ENCODE data around the gene FZD10.

DNA sequence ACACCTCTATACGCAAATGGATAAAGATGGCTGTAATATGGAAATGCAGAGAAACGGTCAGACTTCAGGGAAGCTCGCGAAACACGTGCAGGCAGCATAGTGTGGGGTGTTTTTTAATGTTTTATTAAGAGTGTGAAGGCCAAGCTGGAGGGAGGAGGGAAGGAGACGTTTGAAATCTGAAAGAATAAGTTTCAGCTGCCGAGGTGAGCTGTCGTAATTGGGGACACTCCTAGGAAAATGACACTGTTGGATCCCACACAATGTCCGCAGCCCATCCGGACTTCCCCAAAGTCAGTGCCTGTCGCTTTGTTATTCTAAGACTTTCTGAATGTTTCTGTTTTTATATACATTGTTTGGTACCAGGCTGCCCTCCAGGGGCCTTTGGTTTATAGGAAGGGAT lies 8.3 kb downstream of the FZD10 start:
- TF ChIP-seq REST (IDR thresholded peaks at IDR 0.05; ENCODE audit: insufficient replicate concordance, low read depth) = no peak
- TF ChIP-seq CTCF (IDR thresholded peaks at IDR 0.05; ENCODE audit: insufficient read depth, low read length) = no peak

All from HL-60 (cell line).